ENCODE results near the gene METTL16.

METTL16 gene

DNA sequence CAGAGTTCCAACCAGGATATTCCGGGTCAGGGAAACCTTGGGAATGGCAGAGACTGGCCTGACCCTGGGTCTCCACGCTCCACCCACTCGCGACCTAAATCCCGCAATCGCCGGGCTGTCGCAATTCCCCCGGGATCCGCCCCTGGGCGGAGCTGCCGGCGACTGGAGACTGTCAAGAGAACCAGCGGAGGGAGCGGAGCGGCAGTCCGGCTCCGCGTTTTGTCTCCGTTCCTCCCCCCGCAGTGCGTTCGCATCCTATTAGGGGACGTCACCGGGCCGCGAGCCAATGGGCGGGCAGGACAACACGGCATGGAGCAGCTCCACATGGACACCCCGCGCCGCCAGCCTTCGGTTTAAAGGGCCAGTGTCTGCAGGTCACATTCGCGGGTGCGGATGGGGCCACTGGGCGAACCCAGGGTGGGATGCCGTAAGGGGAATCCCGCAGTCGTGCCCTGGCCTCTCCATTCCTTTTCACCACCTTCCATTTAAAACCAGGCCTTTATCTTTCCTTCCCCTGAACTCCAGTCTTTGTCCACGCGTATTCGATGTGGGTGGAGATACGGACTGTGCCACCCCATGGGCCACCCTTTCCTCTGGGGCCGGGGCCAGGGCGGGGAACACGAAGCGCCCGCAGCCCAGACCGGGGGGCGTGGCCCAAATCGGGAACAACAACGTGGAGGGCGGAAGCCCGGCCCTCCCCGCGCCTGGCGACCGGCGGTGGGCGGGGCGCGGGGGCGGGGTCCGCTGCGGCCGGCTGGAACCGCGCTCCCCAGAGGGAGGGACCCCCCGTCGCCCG, 110.1 kb downstream of the METTL16 start:
- no peak for TF ChIP-seq CTCF (IDR thresholded peaks at IDR 0.05; ENCODE audit: low read depth, low read length)
- H3K4me3 ChIP-seq (replicated peaks in 1 of 2; ENCODE audit: low read depth in 2 of 2, low read length in 2 of 2) = peak overlapping the region; percentile 56 to 59
- DNase-seq (ENCODE audit: low read depth in 2 of 2) = peak; percentile 100

GRCh38 chr17:2400877-2401425, 110.7 kb downstream of the METTL16 start, which contains the start of gene MNT:
MNT (minus strand) TSS chr17:2401060; CDS start chr17:2400712, 348 bp downstream.
- TF ChIP-seq CTCF (IDR thresholded peaks at IDR 0.05; ENCODE audit: low read depth, low read length) = no peak
- peak within 1 kb of the TSS; percentile 87 to 98 for H3K4me3 ChIP-seq (replicated peaks in 1 of 2; ENCODE audit: low read depth in 2 of 2, low read length in 2 of 2)
- peak; percentile 94 to 99 for DNase-seq (ENCODE audit: low read depth in 2 of 2)

- peak overlapping the region; percentile 87 to 98 for H3K4me3 ChIP-seq (replicated peaks in 1 of 2; ENCODE audit: low read depth in 2 of 2, low read length in 2 of 2)
- peak; percentile 52 to 60 for DNase-seq (ENCODE audit: low read depth in 2 of 2)
- TF ChIP-seq CTCF (IDR thresholded peaks at IDR 0.05; ENCODE audit: low read depth, low read length) = no peak
Measured at GRCh38 chr17:2400474-2400866, 111.2 kb downstream of the METTL16 start.

- DNase-seq (ENCODE audit: low read depth in 2 of 2) = peak; percentile 95 to 98
- TF ChIP-seq CTCF (IDR thresholded peaks at IDR 0.05; ENCODE audit: low read depth, low read length) = no peak
- H3K4me3 ChIP-seq (replicated peaks in 1 of 2; ENCODE audit: low read depth in 2 of 2, low read length in 2 of 2) = peak overlapping the region; percentile 87 to 98
Measured at GRCh38 chr17:2399572-2400473, 111.9 kb downstream of the METTL16 start.

DNA sequence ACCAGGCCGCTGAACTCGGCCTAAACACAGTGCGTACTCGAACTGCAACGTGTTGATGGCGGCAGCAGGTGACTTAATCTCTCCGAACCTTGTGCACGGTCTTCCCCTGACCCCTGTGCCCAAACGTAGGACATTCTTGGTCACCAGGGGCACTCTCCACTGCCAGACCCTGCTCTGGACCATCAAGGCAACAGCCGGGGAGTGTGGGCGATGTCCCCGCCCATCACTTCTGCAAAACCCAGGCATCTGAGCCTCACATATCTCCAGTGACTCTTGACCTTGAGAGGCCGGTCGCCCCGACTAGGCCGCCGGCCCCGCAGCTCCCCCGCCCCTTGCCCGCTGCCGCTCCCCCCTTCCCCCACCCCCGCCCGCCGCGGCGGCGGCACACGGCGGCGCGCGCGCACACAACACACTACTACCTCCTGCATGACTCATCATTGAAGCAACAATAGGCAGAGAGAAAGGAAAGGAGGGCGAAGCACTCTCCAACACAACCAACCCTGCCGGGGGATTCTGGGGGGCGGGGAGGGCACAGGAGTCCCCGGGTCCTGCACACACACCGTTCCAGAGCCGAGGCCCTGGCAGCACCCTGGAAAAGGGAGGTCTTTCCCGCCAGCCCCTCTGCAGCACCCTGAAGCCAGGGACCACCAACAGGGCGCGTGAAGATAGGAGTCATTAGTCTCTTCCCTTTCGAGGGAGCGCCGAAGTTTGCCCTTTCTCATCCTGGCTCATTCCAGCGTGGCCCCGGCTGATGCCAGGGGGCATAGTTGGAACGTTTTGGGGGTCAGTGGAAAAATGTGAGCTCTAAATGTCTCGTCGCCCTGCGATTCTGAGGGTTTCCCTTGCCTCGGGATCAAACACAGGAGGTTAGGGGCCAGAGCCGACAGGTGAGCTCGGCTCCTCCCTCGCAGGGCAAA, 112.8 kb downstream of the METTL16 start:
- peak; percentile 82 to 85 for DNase-seq (ENCODE audit: low read depth in 2 of 2)
- TF ChIP-seq CTCF (IDR thresholded peaks at IDR 0.05; ENCODE audit: low read depth, low read length) = no peak
- peak overlapping the region; percentile 64 to 98 for H3K4me3 ChIP-seq (replicated peaks in 1 of 2; ENCODE audit: low read depth in 2 of 2, low read length in 2 of 2)

GRCh38 chr17:2398182-2398581, 113.5 kb downstream of the METTL16 start:
- no peak for DNase-seq (ENCODE audit: low read depth in 2 of 2)
- TF ChIP-seq CTCF (IDR thresholded peaks at IDR 0.05; ENCODE audit: low read depth, low read length) = no peak
- peak overlapping the region in 1 of 2 donors; percentile 24 for H3K4me3 ChIP-seq (replicated peaks in 1 of 2; ENCODE audit: low read depth in 2 of 2, low read length in 2 of 2)

Data from cardiac fibroblast (primary cell).